ENCODE measurements around the gene PDS5B. TPM values are rescaled to one million over a fixed set of nuclear protein-coding genes. Genes with fewer than 3 reads are reported as not detected.
"Not testable (repeated sequence)": the region's sequence is repeated elsewhere in the genome, so short reads cannot be mapped to it uniquely, and the experiment has no call there.

Gene PDS5B
- total RNA-seq, 1 donor from 2014 or later = 55.9 TPM

DNA sequence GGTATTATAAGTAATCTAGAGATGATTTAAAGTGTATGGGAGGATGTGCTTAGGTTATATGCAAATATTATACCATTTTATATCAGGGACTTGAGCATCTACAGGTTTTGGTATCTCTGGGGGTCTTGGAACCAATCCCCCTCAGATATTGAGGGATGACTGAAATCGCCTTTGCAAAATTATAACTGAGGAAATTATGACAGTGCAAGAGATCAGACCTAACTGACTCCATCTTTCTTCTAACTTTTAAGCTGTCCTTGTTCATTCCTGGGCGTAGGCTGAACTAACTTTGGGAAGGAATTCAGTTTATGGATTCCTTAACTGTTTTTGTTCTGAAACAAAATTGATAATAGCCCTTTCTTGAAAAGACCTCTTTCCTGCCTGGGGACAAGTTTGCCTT is 239.2 kb downstream of the PDS5B start:
- H3K36me3 ChIP-seq = no peaks in the 10 kb centered on the region
- H3K4me2 ChIP-seq = no peak overlapping the region
- H4K20me1 ChIP-seq (ENCODE audit: low read depth) = no peaks in the 10 kb centered on the region
- no peak overlapping the region for H3K27ac Mint-ChIP-seq
- H3K4me3 Mint-ChIP-seq = no peak overlapping the region
- H3K9me3 ChIP-seq (ENCODE audit: low read depth) = no peaks in the 10 kb centered on the region
- H3K9ac ChIP-seq = no peak overlapping the region
- no peak for TF ChIP-seq EZH2phosphoT487 (IDR thresholded peaks at IDR 0.05)
- no peak for TF ChIP-seq EZH2 (IDR thresholded peaks at IDR 0.05)
- no peak for TF ChIP-seq CTCF (IDR thresholded peaks at IDR 0.05)
- H2AFZ ChIP-seq (replicated peaks) = no peak overlapping the region
- no peaks in the 10 kb centered on the region for H3K9me3 Mint-ChIP-seq
- no peaks in the 10 kb centered on the region for H3F3A ChIP-seq (ENCODE audit: low read depth)
- no peak overlapping the region for H3K4me3 ChIP-seq
- H3K27me3 ChIP-seq = no peaks in the 10 kb centered on the region
- DNase-seq (ENCODE audit: low spot score) = no peak
- peaks cover 25% of the 10 kb centered on the region for H3K4me1 Mint-ChIP-seq
- H3K27ac ChIP-seq = no peak overlapping the region
- H3K27me3 Mint-ChIP-seq (ENCODE audit: insufficient read depth, low read depth) = no peaks in the 10 kb centered on the region
- H3K79me2 ChIP-seq (ENCODE audit: low read depth) = no peaks in the 10 kb centered on the region
- no peaks in the 10 kb centered on the region for H3K36me3 Mint-ChIP-seq
- peaks cover 12% of the 10 kb centered on the region for H3K4me1 ChIP-seq

DNA sequence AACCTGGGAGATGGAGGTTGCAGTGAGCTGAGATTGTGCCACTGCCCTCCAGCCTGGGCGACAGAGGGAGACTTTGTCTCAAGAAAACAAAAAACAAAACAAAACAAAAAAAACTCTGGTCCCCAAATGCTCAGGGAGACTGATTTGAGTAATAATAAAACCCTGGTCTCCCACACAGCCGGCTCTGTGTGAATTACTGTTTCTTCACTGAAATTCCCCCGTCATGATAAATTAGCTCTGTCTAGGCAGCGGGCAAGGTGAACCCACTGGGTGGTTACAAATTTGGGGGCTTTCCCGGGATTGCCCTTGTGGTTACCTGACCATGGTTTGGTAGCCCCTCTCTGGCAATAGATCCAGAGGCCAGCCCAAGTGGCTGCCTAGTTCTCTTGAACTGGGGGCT is 240.1 kb downstream of the PDS5B start:
- H3K27ac Mint-ChIP-seq = not testable (repeated sequence)

More for the DNA sequence above, 240.1 kb downstream of the PDS5B start:
- H3K4me3 Mint-ChIP-seq; H3K9me3 Mint-ChIP-seq; H3K4me2 ChIP-seq; H3K79me2 ChIP-seq (ENCODE audit: low read depth); H3K36me3 Mint-ChIP-seq; H3K27me3 ChIP-seq; H3K9me3 ChIP-seq (ENCODE audit: low read depth); H3K27me3 Mint-ChIP-seq (ENCODE audit: insufficient read depth, low read depth); H3K9ac ChIP-seq; DNase-seq (ENCODE audit: low spot score); H2AFZ ChIP-seq (replicated peaks); H3K27ac ChIP-seq; H4K20me1 ChIP-seq (ENCODE audit: low read depth); H3K4me3 ChIP-seq; H3F3A ChIP-seq (ENCODE audit: low read depth); H3K36me3 ChIP-seq: not testable (repeated sequence)
- peaks cover 12% of the 10 kb centered on the region for H3K4me1 ChIP-seq
- peaks cover 26% of the 10 kb centered on the region for H3K4me1 Mint-ChIP-seq

Small RNA genes lying within 50 kb of the gene (small RNA-seq; reads per million reads assigned to genes)
- not detected for gene RNY1P4

Other genes with a start within 250 kb of the PDS5B start
- 0.77 and 1.2 TPM in 2 replicates for gene N4BP2L1, start 158.3 kb upstream of the PDS5B start, total RNA-seq (ENCODE audit: low replicate concordance)
- gene N4BP2L2, start 47.7 kb upstream of the PDS5B start, total RNA-seq (ENCODE audit: low replicate concordance) = 86.2 and 153 TPM in 2 replicates